Pancreas (tissue), 10 donors: ENCODE measurements around the gene EMC9. TPM values are rescaled to one million over a fixed set of nuclear protein-coding genes. Genes with fewer than 3 reads are reported as not detected.

Experiments
- ATAC-seq, 4 donors: fragments of 200-7000 bp; cut with Tn5 transposase; one replicate each; pipeline versions ENCODE4 v1.8.0 to v1.9.1; 2020; ENCODE audit warnings: mild to moderate bottlenecking in 4 of 4, moderate library complexity in 4 of 4
- DNase-seq, 6 donors: peaks; one replicate each; pipeline ENCODE4 v3.0.0-alpha.2; 2020
- FAIRE-seq: peaks from 2 replicates; lab custom pipeline; 2012; peaks lifted over from hg19 to GRCh38; lab: Jason Lieb, UNC
- H3K27ac ChIP-seq, 4 donors: fragments of 200-600 bp; sonication (generic); 1 replicate in 3 of 4; 2 replicates in 1 of 4; pipeline versions ENCODE4 v1.5.0 to v1.8.0; 2020
- H3K27me3 ChIP-seq, 4 donors: fragments of 200-600 bp; one replicate each; pipeline ENCODE4 v1.8.0; 2021
- H3K36me3 ChIP-seq, 3 donors: fragments of 200-600 bp; sonication (generic) in 1 of 3; one replicate each; pipeline versions ENCODE4 v1.5.0 to v1.8.0; 2020 to 2021
- H3K4me1 ChIP-seq, 3 donors: fragments of 200-600 bp; one replicate each; pipeline ENCODE4 v1.8.0; 2021
- H3K4me3 ChIP-seq, 4 donors: fragments of 200-600 bp; sonication (generic) in 2 of 4; one replicate each; pipeline versions ENCODE4 v1.5.0 to v1.8.0; 2020 to 2021
- H3K9me3 ChIP-seq, 4 donors: fragments of 200-600 bp; one replicate each; pipeline ENCODE4 v1.8.0; 2021
- WGBS, 2 donors: extraction: QIAGEN DNeasy Blood & Tissue Kit; methylation state at CpG; one replicate each; pipeline ENCODE4 v1.1.7; 2013; 5-methylcytosine and 5-hydroxymethylcytosine counted together
- intact Hi-C, 3 donors: fragments of 100-400 bp; cut with DNase I; formaldehyde crosslinking; loops; one replicate each; pipeline versions ENCODE4 v1.11.1 to v1.14.2; 2022
- polyA plus RNA-seq, 2 donors: library from polyadenylated mRNA; stranded (reverse); fragments of 200-250 nt; gene quantifications; one replicate each; pipeline ENCODE4 v1.2.3, GENCODE V29; 2013
- total RNA-seq, 6 donors: library from RNA; stranded (reverse); fragmentation: NEBNext Ultra II Directional in 4 of 6; extraction: Animal tissue kit (Norgen Biotek cat#: 25700) in 4 of 6; gene quantifications; one replicate each; pipeline versions ENCODE4 v1.2.1 to v1.2.4, GENCODE V29; 2021 to 2023
- TF ChIP-seq, protein P1 (sequence below), 4 donors: fragments of 200-600 bp; sonication (generic) in 3 of 4; IDR thresholded peaks; one replicate each; pipeline versions ENCODE4 v1.5.0 to v1.8.0; 2021; ENCODE audit warnings: antibody characterized with exemption in 4 of 4
- donor health status: healthy with polysubstance abuse.
- donor health status: DM: no; HTN: no; CAD: no; lungs with moderate emphysema.
- donor health status: DM: no; HTN: no; CAD: no.
- donor health status: control.
- donor health status: control.
- donor health status: Bipolar disorder and iron deficiency.
- donor health status: DM: yes; HTN: yes; CAD: no.
- donor health status: DM: no; HTN: no; CAD: no.
- donor health status: DM: no; HTN: no; CAD: no.
- donor health status: DM: yes; HTN: yes; CAD: no.

Gene EMC9
- total and polyA plus RNA-seq, 8 donors: 8.1 to 72.6 (median 14.1) TPM

DNA sequence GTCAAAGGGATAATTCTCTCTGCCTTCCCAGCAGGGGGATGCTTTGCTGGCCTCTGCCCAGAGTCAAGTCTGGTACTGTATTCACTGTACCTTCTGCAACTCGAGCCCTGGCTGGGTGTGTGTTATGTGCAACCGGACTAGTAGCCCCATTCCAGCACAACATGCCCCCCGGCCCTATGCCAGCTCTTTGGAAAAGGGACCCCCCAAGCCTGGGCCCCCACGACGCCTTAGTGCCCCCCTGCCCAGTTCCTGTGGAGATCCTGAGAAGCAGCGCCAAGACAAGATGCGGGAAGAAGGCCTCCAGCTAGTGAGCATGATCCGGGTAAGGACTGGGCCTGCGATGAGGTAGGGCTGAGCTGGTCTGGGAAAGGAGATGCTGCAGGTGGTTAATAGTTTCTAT is 9.2 kb upstream of the EMC9 start:
- TF ChIP-seq, protein P1, sequence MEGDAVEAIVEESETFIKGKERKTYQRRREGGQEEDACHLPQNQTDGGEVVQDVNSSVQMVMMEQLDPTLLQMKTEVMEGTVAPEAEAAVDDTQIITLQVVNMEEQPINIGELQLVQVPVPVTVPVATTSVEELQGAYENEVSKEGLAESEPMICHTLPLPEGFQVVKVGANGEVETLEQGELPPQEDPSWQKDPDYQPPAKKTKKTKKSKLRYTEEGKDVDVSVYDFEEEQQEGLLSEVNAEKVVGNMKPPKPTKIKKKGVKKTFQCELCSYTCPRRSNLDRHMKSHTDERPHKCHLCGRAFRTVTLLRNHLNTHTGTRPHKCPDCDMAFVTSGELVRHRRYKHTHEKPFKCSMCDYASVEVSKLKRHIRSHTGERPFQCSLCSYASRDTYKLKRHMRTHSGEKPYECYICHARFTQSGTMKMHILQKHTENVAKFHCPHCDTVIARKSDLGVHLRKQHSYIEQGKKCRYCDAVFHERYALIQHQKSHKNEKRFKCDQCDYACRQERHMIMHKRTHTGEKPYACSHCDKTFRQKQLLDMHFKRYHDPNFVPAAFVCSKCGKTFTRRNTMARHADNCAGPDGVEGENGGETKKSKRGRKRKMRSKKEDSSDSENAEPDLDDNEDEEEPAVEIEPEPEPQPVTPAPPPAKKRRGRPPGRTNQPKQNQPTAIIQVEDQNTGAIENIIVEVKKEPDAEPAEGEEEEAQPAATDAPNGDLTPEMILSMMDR (IDR thresholded peaks at IDR 0.05): no peak
- ATAC-seq (no peak), DNase-seq (peak in 1 of 6 donors; percentile 60), FAIRE-seq (no peak)
- Histone ChIP-seq H3K9me3 (no peaks in the 10 kb centered on the region), H3K27me3 (no peaks in the 10 kb centered on the region), H3K36me3 (peaks cover 3 to 50% (median 34%) of the 10 kb centered on the region in 3 donors), H3K4me3 (no peak overlapping the region), H3K27ac (no peak overlapping the region), H3K4me1 (peaks cover 4 to 11% (median 10%) of the 10 kb centered on the region in 3 donors)
- WGBS, 2 donors: 87 to 91% methylated on average over 9 of the region's 9 CpGs
- intact Hi-C loops: no loop called here

DNA sequence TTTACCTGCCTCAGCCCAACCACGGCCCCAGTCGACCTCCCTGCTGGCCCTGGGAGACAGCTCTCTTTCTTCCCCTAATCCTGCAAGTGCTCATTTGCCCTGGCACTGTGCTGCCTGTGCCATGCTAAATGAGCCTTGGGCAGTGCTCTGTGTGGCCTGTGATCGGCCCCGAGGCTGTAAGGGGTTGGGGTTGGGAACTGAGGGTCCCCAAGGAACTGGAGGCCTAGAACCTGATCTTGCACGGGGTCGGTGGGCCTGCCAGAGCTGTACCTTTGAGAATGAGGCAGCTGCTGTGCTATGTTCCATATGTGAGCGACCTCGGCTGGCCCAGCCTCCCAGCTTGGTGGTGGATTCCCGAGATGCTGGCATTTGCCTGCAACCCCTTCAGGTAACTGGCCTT is 8.7 kb upstream of the EMC9 start:
- WGBS, 2 donors: 83 to 87% methylated on average over 9 of the region's 9 CpGs
- TF ChIP-seq, protein P1 (IDR thresholded peaks at IDR 0.05): no peak
- ATAC-seq (no peak), DNase-seq (peak in 1 of 6 donors; percentile 59), FAIRE-seq (no peak)
- Histone ChIP-seq H3K36me3 (peaks cover 0 to 45% (median 29%) of the 10 kb centered on the region in 3 donors), H3K9me3 (no peaks in the 10 kb centered on the region), H3K27ac (no peak overlapping the region), H3K4me3 (no peak overlapping the region), H3K4me1 (peaks cover 8 to 16% (median 14%) of the 10 kb centered on the region in 3 donors), H3K27me3 (no peaks in the 10 kb centered on the region)
- intact Hi-C loops: no loop called here

DNA sequence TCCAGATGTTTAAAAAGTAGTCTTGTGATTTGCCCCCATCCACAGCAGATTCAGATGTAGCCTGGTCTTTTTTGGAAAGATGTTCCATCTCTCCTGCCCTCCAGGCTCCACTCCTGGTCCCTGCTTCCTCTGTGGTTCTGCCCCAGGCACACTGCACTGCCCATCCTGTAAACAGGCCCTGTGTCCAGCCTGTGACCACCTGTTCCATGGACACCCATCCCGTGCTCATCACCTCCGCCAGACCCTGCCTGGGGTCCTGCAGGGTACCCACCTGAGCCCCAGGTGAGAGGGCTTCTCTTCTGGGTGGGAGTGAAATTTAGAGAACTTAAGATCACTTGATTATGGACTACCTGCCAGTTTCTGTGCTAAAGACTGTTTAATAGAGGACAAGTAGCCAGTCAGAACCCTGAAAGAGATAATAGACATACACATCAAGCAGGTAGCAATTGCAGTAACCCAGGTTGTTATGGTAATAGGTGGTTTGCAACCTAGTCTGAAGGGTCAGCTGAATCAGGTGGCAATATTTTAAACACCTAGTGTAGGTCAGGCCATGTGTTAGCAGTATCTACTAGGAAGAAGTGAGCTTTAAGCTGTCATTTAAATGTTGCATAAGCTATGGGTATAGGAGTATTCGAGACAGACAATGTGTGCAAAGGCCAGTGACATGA is 8.0 kb upstream of the EMC9 start:
- intact Hi-C loops: no loop called here
- H3K4me1 ChIP-seq: peaks cover 8 to 20% (median 14%) of the 10 kb centered on the region in 3 donors
- no peak overlapping the region for H3K27ac ChIP-seq
- H3K4me3 ChIP-seq: no peak overlapping the region
- DNase-seq (peak in 1 of 6 donors; percentile 51), ATAC-seq (no peak), FAIRE-seq (no peak)
- peaks cover 0 to 39% (median 26%) of the 10 kb centered on the region in 3 donors for H3K36me3 ChIP-seq
- H3K27me3 ChIP-seq: no peaks in the 10 kb centered on the region
- TF ChIP-seq, protein P1 (IDR thresholded peaks at IDR 0.05): no peak
- 91 to 98% methylated on average over 3 of the region's 3 CpGs for WGBS, 2 donors
- no peaks in the 10 kb centered on the region for H3K9me3 ChIP-seq

- intact Hi-C loops: no loop called here
- H3K4me3 ChIP-seq: peak overlapping the region; percentile 70 to 96 (median 88)
- H3K27ac ChIP-seq: peak overlapping the region; percentile 58 to 87 (median 72)
- 3 to 5% methylated on average over 27 to 29 of the region's 29 CpGs for WGBS, 2 donors
- H3K4me1 ChIP-seq: peaks cover 8 to 22% (median 14%) of the 10 kb centered on the region in 3 donors
- no peaks in the 10 kb centered on the region for H3K9me3 ChIP-seq
- FAIRE-seq: no peak
- no peak for ATAC-seq
- H3K27me3 ChIP-seq: no peaks in the 10 kb centered on the region
- peaks cover 0 to 34% (median 26%) of the 10 kb centered on the region in 3 donors for H3K36me3 ChIP-seq
- DNase-seq: peak in 2 of 6 donors; percentile 53 to 84
- TF ChIP-seq, protein P1 (IDR thresholded peaks at IDR 0.05): no peak
These were observed 6.5 kb upstream of the EMC9 start for GRCh38 chr14:24147761-24148428.
